NCI-H526 treated with DMSO at 0.1 percent for 48 hours (cell line): Measurements from ENCODE around the gene RPS18.

Source experiments
- DNase-seq: peaks from one replicate; lab custom pipeline; 2025; lab: John Stamatoyannopoulos, UW

RPS18 gene

DNA sequence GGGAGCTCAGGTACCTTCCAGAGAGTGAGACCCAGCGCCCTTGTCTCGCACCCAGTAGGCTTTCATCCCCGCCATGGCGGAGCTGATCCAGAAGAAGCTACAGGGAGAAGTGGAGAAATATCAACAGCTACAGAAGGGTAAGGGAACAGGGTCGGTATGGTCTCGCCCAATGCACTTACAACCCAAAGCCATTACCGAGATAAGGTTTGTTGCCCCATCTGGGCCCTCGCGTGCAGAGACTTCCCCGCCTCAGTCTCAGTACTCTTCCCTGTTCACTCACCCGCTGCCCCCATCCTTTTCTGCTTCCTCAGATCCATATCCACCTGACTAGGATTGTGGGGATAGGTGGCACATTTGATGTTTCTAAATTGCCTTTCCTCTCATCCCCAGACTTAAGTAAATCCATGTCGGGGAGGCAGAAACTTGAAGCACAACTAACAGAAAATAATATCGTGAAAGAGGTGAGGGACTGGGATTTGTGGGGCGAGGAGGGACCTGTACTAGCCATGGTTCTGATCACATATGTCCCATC, 18.0 kb downstream of the RPS18 start:
- DNase-seq: no peak

DNA sequence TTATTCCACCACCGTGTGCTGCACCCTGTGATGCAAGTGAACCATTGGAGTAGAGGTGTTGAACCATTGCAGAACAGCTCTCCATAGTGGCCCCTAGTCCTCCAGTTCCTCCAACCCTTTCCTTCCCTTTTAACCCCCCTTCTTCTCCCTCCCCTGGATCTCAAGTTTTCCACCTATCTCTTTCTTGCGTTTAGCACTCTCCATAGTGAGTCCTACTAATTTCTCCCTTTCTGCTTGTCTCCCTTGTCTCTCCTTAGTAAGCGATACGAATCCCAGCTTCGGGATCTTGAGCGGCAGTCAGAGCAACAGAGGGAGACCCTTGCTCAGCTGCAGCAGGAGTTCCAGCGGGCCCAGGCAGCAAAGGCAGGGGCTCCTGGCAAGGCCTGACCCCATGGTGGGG, 18.6 kb downstream of the RPS18 start:
- no peak for DNase-seq

DNA sequence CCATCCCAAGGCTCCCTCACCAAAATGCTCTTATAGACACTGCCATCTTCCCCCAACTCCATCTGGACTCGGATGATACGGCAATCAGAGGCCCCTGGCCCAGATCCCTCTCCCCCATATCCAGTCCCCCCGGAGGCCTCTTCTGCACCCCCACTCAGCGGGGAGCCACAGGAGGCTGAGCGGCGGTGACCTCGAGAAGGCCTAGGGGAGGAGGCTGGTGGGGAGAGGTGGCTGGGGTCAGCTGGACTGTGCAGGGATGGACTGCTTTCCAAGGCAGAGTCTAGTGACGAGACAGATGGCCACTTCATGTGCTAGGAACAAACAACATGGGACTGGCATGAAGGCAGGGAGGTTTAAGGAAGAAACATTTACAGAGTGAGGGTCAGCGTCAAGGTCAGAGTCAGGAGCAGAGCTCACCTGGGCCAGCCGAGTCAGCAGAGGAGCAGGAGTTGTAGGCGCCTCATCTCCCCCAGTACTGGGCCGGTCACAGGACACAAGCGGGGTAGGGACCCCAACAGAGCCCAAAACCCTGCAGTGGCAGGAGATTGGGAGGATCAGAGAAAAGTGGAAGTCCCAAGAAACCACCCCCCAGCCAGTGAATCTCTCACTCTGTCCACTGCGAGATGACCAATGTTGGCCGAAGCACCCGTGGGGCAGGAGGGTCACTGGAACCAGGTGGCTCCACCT, 21.3 kb downstream of the RPS18 start:
- DNase-seq: no peak

DNA sequence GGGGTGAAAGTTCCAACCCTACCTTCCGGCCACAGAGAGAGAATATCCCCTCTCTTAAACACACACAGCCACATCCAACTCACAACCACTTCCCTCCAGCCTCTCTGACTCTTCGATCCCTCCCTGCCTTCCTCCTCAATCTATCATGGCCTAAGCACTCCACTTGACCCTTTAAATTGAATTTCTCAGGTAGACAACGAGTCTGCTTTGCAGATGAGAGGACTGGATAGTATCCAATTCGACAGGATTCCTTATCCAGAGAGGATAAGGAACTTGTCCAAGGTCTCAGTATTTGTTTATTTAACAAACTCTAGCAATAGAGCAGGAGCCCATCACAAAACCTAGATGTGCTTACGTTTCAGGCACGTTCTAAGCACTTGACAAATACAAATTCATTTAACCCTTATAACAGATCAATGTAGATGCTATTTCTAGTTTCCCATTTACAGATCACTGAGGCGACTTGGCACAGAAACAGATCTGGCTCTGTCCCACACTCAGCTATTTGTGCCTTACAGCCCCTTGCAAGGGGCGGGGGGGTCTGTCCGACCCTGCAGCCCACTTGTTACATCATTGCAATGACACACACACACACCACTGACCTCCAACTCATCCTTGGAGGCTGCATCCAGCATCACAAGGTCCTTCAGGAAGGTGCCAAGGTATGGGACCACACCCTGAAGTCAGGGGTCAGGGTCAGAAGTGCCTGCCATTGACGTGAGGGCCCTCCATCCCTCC, 22.4 kb downstream of the RPS18 start:
- no peak for DNase-seq

DNA sequence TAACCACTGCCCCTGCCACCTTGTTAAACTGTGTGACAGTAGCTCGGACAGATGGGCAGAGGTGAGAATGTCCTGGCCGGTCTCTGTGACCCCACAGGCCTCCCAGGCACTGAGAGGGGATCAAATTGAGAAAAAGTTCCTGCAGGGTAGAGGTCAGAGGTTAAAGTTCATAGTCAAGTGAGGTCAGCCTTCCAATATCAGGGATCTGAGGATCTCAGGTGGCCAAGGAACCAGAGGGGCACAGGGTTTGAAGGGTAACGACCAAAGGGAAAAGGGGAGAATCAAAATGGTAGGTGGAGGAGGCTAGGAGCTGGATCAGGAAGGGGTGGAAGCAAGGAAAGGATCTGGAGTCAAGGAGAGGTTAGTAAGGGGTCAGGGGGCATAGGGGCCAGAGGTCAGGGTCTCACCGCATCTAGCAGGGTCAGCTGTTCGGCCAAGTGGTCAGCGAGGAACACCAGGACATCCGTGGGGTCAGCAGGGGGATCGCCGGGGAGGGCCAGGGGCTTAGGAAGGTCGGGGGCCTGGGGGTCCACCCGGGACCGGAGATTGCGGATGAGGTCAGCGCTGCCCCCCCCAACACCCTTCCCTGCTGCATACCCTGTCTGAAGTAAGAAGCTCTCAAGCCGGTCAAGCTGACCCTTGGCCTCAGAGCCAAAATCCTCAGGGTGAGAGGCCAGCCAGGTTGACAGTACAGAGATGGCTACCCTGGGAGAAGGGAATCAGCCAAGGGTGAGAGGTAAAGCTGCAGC, 23.9 kb downstream of the RPS18 start:
- no peak for DNase-seq

DNA sequence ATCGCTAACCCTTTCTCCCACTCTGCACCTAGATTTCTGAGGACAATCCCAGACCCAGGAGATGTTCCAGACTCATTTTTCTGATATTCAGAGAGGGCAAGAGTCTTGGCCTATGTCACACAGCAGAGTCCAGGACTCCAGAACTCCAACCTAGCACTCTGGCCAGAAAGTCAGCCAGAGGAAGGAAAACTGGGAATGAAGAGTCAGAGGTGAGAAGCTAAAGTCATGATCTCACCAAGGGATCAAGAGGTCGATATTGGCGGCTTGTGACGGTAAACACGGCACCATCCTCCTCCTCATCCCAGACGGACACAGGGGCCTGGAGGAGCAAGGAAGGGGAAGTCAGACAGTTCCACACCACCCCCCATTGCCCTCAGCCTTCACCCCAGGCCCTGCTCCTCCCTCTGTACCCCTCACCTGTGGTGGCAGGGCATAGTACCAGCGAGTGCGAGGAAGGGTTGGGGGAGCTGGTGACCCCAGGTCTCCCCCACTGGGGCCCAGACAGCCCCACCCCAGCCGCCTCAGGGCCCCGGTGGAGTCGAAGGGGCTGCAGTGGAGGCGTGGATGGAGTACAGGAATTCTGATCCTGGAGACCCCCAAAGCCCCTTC, 25.0 kb downstream of the RPS18 start:
- DNase-seq: no peak

DNA sequence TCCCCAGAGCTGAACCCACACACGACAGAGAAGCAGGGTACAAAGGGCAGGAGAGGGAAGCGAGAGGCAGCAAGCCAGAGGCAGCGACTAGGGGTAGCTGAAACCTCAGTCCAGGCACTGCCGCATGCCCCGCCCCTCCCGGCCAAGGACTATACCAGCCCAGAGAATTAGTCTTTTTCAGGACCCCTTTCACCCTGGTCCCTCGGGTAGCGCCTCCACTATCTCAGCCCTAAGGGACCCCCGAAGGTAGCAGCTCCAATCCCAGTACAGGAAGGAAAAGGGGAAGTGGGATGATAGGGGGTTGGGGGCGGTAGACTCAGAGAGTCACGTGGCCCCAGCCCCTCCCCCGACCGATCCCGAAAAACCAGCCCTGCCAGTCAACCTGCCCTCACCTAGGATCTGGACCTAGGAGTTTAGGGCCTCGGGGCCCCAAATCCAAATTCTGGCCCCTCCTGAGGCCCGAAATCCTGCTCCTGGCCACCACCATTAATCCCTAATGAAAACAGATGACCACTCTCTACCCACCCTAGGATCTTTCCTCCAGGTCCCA, 25.6 kb downstream of the RPS18 start:
- DNase-seq: no peak

DNA sequence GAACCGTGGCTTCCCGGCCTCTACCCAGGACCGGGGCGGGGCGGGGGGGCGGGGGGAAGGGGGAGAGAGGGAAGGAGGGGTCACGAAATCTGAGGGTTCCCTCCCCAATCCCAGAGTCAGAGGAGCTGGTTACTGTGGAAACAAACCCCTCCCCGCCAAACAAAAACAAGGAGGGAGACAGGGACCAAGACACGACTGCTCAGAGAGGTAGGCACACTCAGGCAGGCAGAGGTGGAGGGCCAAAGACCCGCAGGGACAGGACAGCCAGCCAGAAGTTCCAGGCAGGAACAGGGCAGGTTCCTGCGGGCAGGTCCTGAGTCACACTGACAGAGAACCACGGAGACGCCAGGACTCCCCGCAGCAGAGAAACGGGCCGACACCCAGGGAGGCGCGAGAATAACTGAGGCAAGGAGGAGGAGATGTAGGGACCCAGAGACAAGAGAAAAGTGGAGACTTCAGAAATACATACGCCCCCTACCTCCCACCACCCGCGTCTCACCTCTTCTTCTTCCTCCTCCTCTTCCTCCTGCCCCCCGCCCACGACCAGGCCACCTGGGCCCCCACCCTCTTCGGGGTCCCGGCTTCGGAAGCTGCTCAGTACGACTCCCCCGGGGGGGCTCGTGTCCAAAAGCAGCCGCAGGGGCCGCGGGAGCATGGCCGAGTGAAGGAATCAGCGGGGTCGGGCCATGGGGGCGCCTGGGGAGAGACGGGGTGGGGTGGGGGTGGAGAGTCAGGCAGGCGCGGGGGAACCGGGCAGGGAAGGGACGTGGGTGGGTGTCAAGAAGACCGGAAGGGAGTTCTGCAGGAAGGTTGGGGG, 26.3 kb downstream of the RPS18 start:
- peak; percentile 30 for DNase-seq

DNA sequence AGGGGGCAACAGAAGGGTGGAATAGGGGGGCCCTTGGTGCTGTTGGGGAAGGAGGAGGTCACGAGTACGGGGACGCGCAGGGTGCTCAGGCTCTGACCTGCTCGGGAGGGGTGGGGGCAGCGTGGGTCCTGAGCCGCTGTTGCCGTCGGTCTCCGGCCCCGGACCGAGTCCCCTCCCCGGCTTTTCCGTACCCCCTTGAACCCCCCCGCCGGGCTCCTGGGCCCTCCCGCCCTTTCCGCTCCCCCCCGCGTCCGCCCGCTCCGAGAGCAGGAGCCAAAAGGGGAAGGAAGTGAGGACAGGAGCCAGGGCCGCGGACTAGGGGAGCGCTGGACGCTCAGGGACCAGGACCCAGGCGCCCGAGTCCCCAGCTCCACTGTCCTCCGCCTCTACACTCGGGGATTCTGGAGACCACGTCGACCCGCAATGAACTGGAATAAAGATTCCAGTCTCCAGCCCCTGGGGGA, 26.9 kb downstream of the RPS18 start, which contains the start of gene RGL2:
TSS of gene RGL2 (minus strand) at position 170 of the 464 bp plus-strand sequence. CDS start 332 bp downstream, outside the sequence.
- no peak for DNase-seq

DNA sequence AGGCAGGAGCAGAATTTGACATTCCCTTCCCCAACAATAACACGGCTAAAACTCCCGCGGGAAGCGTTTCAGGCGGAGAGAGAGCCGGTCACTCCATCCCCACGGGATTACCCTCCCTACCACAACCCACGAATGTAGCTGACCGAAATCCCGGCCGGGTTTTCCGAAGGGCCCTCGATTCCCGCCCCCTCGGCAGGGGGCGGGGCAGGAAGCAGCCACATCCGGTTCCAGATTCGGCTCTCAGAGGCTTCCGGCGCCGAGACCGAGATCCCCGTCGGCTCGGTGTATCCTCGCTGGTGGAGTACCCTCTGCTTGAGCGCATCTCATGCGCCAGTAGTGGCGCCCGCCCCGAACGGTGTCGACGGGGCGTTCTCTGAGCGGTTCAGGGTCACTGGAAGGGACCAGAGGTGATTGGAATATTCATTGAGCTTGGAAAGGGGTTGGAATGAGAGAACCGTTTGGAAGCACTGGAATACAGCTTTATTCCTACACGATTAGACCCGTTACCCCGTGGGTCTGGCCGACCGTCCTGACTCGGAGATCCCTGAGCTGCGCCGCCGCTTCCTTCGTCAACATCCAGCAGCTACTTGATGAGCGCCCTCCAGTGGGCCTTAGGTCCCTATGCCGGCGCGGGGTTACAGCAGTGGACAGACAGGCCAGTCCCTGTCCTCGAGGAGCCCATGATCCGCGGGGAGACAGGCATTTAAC, 27.5 kb downstream of the RPS18 start:
- DNase-seq: peak; percentile 89

DNA sequence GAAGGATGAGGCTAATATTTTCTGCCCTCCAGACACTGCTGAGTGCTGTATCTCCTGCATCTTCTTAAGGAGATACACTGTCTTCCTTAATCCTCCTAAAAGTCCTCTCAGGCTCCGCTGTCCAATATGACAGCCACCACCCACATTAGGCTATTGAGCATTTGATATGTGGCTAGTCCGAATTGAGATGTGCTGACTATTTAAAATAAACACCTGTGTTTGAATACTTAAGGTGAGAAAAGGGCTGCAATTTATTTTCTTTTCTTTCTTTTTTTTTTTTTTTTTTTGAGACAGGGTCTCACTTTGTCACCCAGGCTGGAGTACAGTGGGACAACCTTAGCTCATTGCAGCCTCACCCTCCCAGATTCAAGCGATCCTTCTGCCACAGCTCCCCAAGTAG, 30.0 kb downstream of the RPS18 start:
- no peak for DNase-seq

DNA sequence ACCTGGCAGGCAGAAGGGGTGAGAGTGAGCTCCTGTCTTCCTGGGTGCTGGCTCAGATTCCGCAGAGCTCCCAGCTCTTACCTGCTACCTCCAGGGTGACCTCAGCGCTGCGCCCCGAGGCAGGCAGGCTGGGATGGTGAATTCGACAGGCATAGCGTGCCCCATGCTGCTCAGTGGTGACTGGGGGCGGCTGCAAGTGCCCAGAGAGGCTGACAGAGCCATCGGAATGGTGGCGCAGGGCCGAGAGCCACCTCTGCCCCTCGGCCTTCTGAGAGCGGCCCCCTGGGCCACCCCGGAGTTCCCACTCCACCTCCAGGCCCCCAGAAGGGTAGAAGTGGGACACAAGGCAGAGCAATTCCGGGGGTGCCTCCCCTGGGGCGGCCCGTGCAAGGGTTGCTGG, 32.3 kb downstream of the RPS18 start:
- DNase-seq: no peak

DNA sequence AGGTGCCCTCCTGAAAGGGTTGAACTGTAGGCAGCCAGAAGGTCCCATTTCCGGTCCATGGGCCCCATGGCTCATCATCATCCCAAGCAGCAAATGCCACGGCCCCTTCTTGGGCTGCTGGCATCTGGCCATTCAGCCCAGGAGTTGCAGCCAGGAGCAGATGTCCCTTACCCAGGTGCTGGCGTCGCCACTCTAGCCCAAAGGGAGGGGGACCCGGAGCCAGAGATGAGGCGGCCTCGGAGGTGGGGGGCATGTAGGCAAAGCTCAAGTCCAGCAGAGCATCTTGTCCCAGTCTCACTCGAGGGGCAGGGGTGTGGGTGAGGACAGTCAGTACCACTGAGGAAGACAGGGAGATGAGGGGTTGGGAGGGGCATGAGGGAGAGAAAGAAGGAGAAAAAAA, 33.2 kb downstream of the RPS18 start:
- DNase-seq: no peak

DNA sequence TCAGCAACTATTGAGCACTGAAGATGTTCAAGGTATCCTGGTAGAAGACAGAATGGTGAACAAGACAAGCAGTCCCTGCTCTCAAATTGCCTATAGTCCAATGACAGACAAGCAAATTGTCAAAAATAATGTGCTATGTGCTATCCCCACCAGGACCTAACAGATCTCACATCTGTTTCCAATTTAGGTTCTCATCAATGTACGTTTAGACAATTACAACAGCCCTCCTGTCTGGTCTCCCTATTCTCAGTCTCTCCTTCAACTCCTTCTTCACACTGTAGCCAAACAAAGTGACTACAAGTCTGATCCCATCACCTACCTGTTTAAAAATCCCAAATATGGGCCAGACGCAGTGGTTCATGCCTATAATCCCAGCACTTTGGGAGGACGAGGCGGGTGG, 34.5 kb downstream of the RPS18 start:
- no peak for DNase-seq

DNA sequence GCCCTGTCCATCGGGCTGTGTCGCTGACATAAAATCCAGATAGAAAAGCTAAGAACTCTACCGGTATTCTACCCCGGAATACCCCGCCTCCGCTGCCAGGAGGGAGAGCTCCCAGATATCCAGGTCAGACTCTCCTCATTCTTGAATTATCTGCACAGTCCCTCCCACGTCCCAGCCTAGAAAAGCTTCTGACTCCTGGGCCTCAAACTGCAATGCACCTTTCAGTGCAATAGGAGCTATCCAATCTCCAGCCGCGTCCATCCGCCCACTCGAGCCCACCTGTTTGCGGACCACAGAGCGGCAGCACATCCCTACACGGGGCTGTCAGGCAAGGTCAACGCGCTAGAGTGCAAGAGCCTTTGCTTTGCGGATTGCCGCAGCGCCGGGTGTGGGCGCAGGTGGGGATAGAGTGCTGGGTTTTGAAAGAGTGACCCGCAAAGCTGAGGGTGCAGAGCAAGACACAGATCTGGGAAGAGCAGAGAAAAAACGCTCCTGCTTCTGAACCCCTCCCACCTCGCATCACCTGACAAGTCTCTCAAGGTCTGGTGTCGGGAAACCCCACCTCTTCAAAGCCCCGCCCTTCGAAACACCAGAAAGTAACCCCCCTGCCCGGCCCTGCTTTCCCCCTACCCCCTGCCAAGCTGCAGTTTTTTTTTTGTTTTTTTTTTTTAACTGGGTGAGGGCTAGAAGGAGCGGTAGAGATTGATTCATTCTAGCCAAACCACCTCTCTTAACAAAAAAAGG, 40.7 kb downstream of the RPS18 start:
- DNase-seq: peak; percentile 82

DNA sequence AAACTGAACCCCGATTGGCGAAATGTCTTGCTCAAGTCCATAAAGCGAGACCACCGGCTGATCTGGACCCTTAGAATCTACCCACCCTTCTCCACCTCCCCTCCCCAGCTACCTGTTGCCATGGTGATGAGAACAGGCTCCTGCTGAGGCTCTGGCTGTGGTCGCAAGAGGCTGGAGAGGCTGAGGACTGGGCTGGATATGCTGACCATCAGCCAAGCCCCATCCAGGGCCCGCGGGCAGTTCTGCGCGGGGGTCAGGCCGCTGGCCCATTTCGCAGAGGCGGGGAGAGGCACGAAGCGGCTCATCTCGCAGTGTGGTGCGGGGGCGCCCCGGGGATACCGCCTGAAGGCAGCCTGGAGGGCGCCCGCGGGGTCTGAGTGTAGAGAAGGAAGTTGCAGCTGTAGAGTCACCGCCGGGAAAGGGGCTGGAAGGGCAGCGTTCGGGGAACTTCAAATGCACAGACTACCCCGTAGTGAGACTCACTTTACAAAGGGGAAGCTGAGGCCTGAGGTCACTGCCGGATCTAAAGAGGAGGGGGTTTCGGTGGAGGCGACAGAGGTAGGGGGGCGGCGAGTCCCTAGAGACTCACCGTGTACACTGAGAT, 41.3 kb downstream of the RPS18 start:
- DNase-seq: peak; percentile 55

DNA sequence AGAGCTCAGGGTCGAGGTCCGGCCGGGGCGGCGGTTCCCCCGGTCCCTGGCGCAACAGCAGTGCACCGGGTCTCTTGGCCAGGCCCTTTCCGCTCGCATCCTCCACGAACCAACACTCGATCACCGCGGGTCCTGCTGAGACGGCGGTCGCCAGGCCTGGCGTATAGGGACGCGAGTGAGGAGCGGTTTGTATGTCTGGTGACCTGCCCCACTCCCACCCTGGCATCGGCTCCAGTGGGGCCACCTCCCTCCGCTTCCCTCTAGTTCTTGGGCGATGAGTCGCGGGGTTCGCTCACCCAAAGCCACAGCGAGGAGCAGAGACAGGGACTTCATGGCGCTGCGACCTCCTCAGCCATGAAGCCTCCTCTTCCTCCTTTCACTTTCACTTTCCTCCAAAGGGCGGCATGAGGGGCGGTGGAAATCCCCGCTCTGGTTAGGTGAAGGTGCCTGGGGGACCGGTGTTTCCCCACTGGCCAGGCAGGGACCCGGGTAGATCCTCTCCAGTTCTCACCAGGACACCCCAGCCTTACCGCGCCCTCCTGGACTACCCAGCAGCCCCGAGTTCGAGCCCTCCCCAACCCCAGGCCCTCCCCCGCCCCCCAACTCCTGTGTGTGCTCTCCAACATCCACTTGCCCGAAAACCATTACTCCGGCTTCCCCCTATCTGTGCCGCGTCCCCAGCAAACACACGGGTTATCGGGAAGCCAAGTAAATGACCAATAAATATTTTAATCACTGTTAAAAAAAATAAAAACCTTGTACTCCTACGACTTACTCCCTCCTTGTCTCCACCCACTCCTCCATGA, 42.0 kb downstream of the RPS18 start, which contains the start of gene TAPBP:
TSS of gene TAPBP (minus strand) at position 370 of the 806 bp plus-strand sequence. CDS start at position 333, 37 bp downstream.
- DNase-seq: peak; percentile 65

DNA sequence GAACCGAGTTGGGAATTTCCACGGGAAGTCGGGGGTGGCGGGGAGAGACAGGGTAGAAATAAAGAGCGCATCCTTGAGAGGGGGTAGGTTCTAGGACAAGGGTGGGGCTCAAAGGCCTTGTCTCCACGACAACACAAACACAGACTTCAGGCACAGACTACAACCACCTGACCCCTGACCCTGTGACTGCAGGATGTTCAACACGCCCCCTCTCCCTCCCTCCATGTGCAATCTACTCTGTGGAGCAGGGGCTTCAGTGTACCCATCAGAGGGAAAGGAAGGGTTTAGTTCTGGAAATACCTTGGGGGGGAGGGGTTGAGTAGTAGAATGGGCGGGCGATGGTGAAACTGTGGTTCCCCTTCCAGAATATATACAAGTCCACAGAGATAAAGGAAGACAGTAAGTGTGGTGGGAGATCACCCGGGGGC, 42.7 kb downstream of the RPS18 start:
- peak; percentile 43 for DNase-seq
